Suppressor macrophage treated with lipopolysaccharide for 4 hours (primary cell): ENCODE data around the gene PARPBP.
"Not testable (repeated sequence)": the region's sequence is repeated elsewhere in the genome, so short reads cannot be mapped to it uniquely, and the experiment has no call there.

Experiments used
- DNase-seq: peaks from one replicate; pipeline ENCODE4 v3.0.0-alpha.2; 2020

Gene PARPBP, protein sequence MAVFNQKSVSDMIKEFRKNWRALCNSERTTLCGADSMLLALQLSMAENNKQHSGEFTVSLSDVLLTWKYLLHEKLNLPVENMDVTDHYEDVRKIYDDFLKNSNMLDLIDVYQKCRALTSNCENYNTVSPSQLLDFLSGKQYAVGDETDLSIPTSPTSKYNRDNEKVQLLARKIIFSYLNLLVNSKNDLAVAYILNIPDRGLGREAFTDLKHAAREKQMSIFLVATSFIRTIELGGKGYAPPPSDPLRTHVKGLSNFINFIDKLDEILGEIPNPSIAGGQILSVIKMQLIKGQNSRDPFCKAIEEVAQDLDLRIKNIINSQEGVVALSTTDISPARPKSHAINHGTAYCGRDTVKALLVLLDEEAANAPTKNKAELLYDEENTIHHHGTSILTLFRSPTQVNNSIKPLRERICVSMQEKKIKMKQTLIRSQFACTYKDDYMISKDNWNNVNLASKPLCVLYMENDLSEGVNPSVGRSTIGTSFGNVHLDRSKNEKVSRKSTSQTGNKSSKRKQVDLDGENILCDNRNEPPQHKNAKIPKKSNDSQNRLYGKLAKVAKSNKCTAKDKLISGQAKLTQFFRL

DNA sequence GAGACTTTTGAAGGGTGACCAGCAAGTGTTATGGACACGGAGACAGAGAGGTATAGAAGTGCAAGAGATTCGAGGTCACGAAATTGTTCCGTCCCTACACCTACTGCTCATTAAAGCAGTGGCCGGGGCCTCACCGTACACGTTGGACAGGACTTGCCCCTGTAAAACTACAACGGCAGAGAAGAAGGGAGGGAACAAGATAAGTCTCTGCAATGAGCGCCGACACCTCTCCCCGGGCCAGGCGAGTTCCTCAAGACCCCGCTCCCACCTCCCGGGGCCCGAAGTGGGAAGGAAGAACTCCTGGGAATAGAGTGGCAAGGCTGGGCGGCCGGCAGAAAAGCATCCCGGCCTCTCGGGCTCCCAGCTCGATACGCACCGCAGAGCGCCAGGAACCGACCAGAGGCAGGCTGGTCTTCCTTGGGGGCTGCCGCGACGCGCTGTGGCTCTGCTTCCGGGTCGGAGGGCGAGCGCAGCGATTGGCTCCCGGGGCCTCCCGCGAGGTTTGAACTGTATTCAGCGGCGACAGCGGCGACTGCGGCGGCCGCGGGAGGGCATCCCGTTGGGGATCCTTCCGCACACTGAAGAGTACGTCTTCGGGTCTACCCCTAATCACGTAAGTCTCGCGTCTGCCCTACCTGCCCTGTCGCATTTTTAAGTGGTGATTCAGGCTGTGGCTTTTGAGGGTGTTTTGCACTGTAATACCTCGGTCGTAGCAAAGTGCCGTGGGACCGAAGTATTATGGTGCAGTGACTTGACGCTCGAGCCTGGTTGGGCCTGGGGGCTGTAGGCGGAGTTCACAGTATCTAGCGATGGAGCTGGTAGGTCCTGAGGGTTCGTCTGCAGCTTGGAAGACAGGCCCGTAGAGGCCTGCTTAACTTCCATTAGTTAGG lies at the start of gene PARPBP, which contains the start of gene NUP37:
Gene PARPBP (plus strand): TSS at position 510 of the 890 bp plus-strand sequence. CDS start 3,706 bp downstream, outside the sequence.
Gene NUP37 (minus strand): TSS at position 441 of the 890 bp plus-strand sequence. CDS start 1,596 bp downstream, outside the sequence.
- peak; percentile 93 for DNase-seq

DNA sequence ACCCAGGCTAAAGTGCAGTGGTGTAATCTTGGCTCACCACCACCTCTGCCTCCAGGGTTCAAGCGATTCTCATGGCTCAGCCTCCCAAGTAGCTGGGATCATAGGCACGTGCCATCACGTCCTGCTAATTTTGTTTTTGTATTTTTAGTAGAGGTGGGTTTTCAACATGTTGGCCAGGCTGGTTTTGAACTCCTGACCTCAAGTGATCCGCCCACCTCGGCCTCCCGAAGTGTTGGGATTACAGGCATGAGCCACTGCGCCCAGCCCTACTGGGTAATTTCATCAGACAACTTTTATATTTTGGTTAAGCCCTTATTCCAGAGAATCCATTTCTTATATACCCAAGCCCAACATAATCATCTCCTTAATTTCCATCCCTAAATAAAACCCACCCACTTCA lies 47.9 kb upstream of the PARPBP start:
- DNase-seq, result not testable (repeated sequence)

DNA sequence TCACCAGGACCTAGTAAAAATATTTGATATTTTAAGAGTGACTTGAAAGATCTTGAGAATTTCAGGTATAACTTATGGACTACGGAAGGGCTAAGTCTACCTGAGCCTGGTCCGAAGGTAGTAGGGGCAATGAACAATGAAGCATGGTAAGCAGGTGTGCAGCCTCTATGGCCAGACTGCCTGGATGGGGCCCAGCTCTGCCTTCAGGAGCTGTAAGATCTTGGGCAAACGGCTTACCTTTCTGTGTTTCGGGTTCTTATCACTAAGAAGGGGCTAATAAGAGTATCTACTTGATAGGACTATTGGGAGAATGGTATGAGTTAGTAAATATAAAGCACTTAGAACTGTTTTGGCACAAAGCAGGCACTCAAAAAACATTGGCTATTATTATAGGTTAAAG lies 39.1 kb upstream of the PARPBP start:
- no peak for DNase-seq

DNA sequence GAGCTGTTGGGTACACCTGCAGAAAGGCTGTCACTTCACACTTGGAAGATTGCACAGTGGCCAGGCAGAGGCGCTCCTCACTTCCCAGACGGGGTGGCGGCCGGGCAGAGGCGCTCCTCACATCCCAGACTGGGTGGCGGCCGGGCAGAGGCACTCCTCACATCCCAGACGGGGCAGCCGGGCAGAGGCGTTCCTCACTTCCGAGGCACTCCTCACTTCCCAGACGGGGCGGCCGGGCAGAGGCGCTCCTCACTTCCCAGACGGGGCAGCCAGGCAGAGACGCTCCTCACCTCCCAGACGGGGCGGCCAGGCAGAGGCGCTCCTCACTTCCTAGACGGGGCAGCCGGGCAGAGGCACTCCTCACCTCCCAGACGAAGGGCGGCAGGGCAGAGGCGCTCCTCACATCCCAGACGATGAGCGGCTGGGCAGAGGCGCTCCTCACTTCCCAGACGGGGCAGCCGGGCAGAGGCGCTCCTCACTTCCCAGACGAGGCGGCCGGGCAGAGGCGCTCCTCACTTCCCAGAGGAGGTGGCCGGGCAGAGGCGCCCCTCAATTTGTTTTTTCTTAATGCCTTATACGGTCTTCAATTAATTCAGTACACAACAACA lies 30.7 kb upstream of the PARPBP start:
- DNase-seq, result not testable (repeated sequence)

DNA sequence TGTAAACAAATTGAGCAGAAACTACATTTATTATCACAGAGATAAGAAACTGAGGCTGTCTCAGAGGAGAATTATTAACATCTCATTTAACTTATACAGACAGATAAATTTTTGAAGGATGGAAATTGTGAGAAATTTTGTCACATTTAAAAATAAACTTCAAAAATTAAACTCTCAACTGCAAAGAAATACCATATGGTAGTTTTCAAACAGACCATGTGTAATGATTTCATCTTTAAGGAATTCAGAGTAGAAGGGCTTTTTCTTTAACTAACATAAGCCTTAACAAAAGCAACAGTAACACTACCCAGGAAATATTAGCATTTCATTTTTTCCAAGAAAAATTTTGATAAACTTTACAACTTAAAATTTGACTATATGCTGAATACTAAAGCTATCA lies 26.7 kb upstream of the PARPBP start:
- DNase-seq, result no peak

DNA sequence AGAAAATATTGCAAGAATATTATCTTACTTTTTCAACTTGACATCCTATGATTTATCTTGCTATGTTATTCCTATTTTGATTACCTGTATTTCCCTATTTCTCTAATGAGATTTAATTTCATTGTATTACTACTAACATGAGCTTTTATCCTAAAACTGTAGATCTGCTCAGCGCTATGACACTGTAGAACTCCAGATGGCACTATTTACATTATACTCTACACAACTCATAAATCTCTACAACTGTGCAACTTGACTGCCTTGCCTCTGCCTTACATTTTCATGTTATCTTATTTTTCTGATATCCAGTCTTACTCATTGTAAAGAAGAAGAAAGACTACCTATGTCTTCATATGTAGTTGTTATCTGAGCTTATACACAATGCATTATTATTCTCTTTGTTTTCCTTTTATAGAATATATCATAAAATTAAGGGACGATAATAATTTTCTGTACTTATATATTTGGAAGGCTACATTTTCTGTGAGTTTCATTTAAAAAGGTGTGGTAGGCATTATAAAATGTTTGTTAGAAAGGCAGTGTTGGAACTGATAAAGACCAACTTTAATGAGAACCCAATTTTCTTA lies 24.2 kb upstream of the PARPBP start:
- DNase-seq, result peak; percentile 52

DNA sequence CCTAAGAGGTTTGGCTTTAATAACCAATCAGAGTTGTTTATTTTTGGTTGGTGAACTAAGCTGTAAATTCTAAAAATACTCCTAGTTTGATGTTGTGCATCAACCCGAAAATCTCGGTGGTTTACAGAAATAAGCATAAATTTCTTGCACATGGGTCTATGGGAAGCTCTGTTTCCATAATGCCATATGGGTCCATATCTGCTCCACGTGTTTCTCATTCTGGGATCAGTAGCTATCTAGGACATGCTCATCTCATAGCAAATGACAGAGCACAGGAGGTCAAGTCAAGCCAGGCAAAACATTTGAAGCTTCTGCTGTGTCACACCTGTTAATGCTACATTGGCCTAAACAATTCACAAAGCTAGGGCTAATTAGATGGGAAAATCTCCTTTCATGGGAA lies 23.1 kb upstream of the PARPBP start:
- DNase-seq, result no peak

DNA sequence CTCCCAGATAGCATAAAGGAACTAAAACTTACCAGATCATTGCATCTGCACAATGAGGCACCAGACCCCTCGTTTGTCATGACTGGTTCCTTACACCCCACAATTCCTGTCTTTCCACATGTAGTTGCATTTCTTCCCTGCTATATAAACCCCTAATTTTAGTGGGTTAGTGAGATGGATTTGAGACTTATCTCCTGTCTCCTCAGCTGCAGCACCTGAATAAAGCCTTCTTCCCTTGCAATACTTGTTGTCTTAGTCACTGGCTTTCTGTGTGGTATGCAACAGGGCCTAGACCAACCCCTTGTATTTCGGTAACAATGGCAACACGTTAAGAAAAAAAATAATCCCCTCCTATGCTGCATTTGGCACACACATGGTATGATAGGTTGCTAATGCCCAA lies 13.1 kb upstream of the PARPBP start:
- DNase-seq, result no peak

DNA sequence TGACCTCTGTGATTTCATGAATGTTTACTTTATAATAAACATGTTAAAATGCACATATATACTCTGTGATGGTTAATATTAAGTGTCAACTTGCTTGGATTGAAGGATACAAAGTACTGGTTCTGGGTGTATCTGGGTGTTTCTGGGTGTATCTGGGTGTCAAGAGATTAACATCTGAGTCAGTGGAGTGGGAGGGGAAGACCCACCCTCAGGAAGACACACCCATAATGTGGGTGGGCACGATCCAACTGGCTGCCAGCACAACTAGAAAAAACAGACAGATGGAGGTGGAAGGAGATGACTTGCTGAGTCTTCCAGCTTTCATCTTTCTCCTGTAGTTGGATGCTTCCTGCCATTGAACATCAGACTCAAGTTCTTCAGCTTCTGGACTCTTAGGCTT lies 12.0 kb upstream of the PARPBP start:
- DNase-seq, result no peak

DNA sequence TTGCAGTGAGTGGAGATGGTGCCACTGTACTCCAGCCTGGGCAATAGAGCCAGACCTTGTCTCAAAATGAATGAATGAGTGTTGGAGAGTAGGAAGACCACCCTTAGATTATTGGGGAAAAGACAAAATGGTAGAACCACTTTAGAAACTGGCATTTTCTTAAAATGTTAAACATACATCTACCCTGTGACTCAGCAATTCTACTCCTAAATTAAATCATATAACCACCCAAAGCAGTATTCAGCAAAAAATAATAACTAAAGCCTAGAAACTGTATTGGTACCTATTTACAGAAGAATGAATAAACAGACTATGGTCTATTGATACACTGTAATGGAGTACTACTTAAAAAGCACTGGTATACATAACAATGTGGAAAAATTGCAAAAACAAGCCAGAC lies 9.2 kb upstream of the PARPBP start:
- no peak for DNase-seq

DNA sequence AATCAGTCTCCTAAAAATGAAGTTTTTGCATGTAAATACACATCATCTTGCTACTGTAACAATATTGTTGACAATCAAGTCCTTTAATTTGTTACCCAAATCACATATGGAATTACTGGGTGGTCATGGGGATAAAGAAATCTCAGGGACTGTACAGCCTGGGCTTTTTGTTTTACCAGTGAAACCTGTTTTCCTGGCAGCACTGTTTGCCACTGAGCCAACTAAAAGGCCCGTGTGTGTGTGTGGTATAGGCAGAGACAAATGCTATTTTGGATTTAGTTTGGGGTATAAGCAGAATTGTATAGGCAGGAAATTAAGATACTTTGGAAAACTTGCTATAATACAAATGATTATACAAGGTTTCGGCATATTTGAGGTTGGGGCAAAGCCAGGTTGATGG lies 5.8 kb upstream of the PARPBP start:
- no peak for DNase-seq

DNA sequence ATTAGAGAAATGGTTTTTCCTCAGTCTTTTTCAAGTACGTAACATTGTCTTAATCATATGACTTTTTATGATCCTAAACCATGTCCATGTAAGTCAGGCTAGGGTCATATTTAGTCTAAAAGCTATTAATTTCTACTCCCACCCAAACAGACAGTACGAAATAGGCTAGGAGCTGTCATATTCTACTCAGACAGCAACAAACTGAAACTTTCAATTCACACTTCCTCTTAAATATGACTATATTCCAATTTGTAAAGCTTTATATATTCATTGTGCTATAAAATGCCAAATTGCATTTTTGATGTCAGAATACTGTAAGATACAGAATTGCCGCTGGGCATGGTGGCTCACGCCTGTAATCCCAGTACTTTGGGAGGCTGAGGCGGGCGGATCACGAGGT lies 3.6 kb upstream of the PARPBP start:
- DNase-seq, result no peak

DNA sequence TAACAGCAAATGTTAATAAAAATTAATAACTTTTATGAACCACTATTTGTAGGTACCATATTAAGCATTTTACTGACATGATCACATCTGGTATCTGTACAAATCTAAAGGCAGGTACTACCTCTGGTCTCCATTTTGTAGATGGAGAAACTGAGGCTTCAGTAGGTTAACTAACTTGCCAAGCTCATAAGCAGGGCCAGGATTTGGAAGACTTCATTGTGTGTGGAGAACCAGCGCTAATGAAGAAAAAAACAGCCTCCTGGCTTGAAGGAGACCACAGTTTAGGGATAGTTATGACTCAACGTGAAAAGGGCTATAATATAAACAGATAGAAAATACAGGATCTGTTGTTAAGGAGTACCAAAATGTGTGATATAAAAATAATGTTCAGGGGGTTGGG lies 1.1 kb upstream of the PARPBP start:
- no peak for DNase-seq

DNA sequence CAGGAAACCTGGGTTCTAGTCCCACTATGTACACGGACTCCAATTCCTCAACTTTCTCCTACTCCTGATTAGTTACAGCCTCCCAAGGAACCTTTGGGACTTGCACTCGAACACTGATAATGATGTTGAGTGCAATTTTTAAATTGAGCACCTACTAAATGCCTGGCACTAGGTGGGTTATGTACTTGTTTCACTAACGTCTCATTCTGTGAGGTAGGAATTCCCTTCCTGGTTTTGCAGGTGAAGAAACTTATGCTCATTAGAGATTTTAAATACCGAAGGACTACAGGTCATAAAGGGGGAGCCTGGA lies 536 bp downstream of the PARPBP start:
- no peak for DNase-seq

DNA sequence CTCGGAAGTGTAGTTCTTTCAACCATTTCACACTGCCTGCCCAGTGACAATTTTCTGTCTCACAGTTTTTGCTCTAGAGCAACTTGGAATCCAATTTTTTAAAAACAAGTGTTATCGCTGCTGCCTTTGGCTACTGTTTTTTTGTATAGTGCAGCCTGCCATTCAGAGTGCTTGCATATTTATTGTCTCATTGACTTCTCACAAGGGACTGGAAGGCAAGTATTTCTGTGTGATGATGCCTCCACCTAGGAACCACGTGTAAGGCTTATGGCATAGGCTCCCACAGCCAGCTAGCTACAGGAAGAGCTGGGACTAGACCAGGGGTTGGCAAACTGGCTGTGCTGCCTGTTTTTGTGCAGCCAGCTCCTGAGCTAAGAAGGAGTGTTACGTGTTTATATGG lies 903 bp downstream of the PARPBP start:
- DNase-seq, result peak; percentile 7

DNA sequence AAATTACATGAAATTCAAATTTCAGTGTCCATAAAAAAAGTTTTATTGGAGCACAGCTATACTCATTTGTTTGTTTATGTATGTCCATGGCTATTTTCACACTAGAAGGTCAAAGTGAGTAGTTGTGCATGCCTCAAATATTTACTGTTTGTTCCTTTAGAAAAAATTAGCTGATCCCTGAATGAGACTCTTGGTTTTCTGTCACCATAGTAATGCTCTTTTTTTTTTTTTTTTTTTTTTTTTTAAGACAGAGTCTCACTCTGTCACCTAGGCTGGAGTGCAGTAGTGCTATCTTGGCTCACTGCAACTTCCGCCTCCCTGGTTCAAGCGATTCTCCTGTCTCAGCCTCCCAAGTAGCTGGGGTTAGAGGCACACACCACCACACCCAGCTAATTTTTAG lies 1.3 kb downstream of the PARPBP start:
- DNase-seq, result not testable (repeated sequence)

DNA sequence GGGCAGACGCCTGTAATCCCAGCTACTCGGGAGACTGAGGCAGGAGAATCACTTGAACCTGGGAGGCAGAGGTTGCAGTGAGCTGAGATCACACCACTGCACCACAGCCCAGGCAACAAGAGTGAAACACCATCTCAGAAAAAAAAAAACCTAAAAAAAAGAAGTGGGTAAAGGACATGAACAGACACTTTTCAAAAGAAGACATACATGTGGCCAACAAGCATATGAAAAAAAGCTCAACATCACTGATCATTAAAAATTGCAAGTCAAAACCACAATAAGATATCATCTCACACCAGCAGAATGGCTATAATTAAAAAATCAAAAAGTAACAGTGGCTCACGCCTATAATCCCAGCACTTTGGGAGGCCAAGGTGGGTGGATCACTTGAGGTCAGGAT lies 10.7 kb downstream of the PARPBP start:
- not testable (repeated sequence) for DNase-seq

DNA sequence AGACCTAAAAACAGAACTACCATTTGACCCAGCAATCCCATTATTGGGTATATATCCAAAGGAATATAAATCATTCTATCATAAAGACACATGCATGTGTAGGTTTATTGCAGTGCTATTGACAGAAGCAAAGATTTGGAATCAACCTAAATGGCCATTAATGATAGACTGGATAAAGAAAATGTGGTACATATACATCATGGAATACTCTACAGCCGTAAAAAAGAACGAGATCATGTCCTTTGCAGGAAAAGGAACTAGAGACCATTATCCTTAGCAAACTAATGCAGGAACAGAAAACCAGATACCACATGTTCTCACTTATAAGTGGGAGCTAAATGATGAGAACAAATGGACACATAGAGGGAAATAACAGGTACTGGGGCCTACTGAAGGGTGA lies 11.5 kb downstream of the PARPBP start:
- DNase-seq, result not testable (repeated sequence)

DNA sequence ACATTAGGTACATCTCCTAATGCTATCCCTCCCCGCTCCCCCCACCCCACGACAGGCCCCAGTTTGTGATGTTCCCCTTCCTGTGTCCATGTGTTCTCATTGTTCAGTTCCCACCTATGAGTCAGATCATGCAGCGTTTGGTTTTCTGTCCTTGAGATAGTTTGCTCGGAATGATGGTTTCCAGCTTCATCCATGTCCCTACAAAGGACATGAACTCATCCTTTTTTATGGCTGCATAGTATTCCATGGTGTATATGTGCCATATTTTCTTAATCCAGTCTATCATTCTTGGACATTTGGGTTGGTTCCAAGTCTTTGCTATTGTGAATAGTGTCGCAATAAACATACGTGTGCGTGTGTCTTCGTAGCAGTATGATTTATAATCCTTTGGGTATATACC lies 17.6 kb downstream of the PARPBP start:
- DNase-seq, result not testable (repeated sequence)

DNA sequence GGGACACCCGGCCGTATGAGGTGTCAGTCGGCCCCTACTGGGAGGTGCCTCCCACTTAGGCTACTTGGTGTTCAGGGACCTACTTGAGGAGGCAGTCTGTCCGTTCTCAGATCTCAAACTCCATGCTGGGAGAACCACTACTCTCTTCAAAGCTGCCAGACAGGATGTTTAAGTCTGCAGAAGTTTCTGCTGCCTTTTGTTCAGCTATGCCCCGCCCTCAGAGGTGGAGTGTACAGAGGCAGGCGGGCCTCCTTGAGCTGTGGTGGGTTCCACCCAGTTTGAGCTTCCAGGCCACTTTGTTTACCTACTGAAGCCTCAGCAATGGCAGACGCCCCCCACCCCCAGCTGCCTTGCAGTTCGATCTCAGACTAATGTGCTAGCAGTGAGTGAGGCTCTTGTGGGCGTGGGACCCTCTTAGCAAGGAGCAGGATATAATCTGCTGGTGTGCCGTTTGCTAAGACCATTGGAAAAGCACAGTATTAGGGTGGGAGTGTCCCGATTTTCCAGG lies 22.9 kb downstream of the PARPBP start:
- not testable (repeated sequence) for DNase-seq

DNA sequence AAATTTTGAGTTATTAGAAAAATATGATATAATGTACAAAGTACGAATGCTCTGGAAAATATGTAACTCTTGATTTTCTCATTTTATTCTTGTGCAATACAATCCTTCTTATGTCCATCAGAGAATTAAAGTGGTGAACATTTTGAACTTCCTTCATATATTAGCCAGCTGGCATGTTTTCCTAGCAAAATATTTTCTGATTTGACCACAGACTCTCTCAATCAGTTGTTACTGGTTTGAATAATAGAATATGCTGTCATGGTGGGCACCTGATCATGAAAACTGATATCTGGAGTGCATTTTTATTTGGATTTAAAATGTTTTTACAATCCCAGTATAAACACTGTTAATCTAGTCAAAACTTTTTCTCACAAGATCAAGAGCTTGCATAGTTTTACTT lies 24.2 kb downstream of the PARPBP start:
- no peak for DNase-seq

DNA sequence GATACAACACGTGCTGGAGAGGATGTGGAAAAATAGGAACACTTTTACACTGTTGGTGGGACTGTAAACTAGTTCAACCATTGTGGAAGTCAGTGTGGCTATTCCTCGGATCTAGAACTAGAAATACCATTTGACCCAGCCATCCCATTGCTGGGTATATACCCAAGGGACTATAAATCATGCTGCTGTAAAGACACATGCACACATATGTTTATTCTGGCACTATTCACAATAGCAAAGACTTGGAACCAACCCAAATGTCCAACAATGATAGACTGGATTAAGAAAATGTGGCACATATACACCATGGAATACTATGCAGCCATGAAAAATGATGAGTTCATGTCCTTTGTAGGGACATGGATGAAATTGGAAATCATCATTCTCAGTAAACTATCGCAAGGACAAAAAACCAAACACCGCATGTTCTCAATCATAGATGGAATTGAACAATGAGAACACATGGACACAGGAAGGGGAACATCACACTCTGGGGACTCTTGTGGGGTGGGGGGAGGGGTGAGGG lies 27.1 kb downstream of the PARPBP start:
- DNase-seq, result not testable (repeated sequence)
